Measurements from ENCODE around the gene PARS2.
A peak's percentile ranks its signal among the peaks of the same experiment; 100 is the strongest.

Gene PARS2

GRCh38 chr1:54792686-54793282, 28.5 kb upstream of the PARS2 start:
- no peak for DNase-seq (ENCODE audit: extremely low spot score)
- no peak for TF ChIP-seq BHLHE40 (IDR thresholded peaks at IDR 0.05; ENCODE audit: borderline replicate concordance)
- TF ChIP-seq ARNT (IDR thresholded peaks at IDR 0.05), result no peak
- no peak for TF ChIP-seq ZNF384 (IDR thresholded peaks at IDR 0.05)
- TF ChIP-seq PKNOX1 (IDR thresholded peaks at IDR 0.05), result no peak
- no peak for TF ChIP-seq FOXA1 (IDR thresholded peaks at IDR 0.05)
- TF ChIP-seq FOXM1 (IDR thresholded peaks at IDR 0.05; ENCODE audit: borderline replicate concordance), result no peak
- no peak for TF ChIP-seq SUZ12 (IDR thresholded peaks at IDR 0.05)
- TF ChIP-seq NFRKB (IDR thresholded peaks at IDR 0.05), result no peak
- no peak for TF ChIP-seq L3MBTL2 (conservative IDR thresholded peaks at IDR 0.05)
- TF ChIP-seq FOXK2 (IDR thresholded peaks at IDR 0.05), result no peak
- no peak for TF ChIP-seq CTBP1 (IDR thresholded peaks at IDR 0.05; ENCODE audit: borderline replicate concordance)
- no peak for TF ChIP-seq HDGF (IDR thresholded peaks at IDR 0.05; ENCODE audit: borderline replicate concordance)
- TF ChIP-seq TARDBP (IDR thresholded peaks at IDR 0.05), result no peak
- TF ChIP-seq ELF4 (IDR thresholded peaks at IDR 0.05), result no peak
- TF ChIP-seq SP1 (IDR thresholded peaks at IDR 0.05), result no peak
- no peak for TF ChIP-seq LEF1 (IDR thresholded peaks at IDR 0.05; ENCODE audit: borderline replicate concordance)
- ChIA-PET POLR2A (no interaction called here), CTCF (interaction anchor here (1.1 to 1.5 kb wide), 2 partner anchors 12 to 15 kb away, joined by 3 read pairs; no protein-coding TSS in a partner anchor)

- TF ChIP-seq L3MBTL2 (conservative IDR thresholded peaks at IDR 0.05), result no peak
- TF ChIP-seq TARDBP (IDR thresholded peaks at IDR 0.05), result no peak
- no peak for TF ChIP-seq ELF4 (IDR thresholded peaks at IDR 0.05)
- no peak for TF ChIP-seq FOXA1 (IDR thresholded peaks at IDR 0.05)
- no peak for TF ChIP-seq HDGF (IDR thresholded peaks at IDR 0.05; ENCODE audit: borderline replicate concordance)
- TF ChIP-seq PKNOX1 (IDR thresholded peaks at IDR 0.05), result no peak
- no peak for TF ChIP-seq LEF1 (IDR thresholded peaks at IDR 0.05; ENCODE audit: borderline replicate concordance)
- no peak for TF ChIP-seq ZNF384 (IDR thresholded peaks at IDR 0.05)
- TF ChIP-seq CTBP1 (IDR thresholded peaks at IDR 0.05; ENCODE audit: borderline replicate concordance), result no peak
- TF ChIP-seq BHLHE40 (IDR thresholded peaks at IDR 0.05; ENCODE audit: borderline replicate concordance), result no peak
- no peak for TF ChIP-seq FOXK2 (IDR thresholded peaks at IDR 0.05)
- POLR2A ChIA-PET, result no interaction called here
Observed at GRCh38 chr1:54791880-54792522, 27.7 kb upstream of the PARS2 start.

GRCh38 chr1:54788459-54788858, 24.1 kb upstream of the PARS2 start:
- no peak for TF ChIP-seq FOXM1 (IDR thresholded peaks at IDR 0.05; ENCODE audit: borderline replicate concordance)
- no peak for TF ChIP-seq FOXK2 (IDR thresholded peaks at IDR 0.05)
- no peak for TF ChIP-seq FOXA1 (IDR thresholded peaks at IDR 0.05)
- TF ChIP-seq HDGF (IDR thresholded peaks at IDR 0.05; ENCODE audit: borderline replicate concordance), result no peak
- TF ChIP-seq ELF4 (IDR thresholded peaks at IDR 0.05), result no peak
- TF ChIP-seq BHLHE40 (IDR thresholded peaks at IDR 0.05; ENCODE audit: borderline replicate concordance), result no peak
- no peak for TF ChIP-seq ZNF384 (IDR thresholded peaks at IDR 0.05)
- no peak for TF ChIP-seq ARNT (IDR thresholded peaks at IDR 0.05)
- no peak for TF ChIP-seq LEF1 (IDR thresholded peaks at IDR 0.05; ENCODE audit: borderline replicate concordance)
- no peak for TF ChIP-seq TARDBP (IDR thresholded peaks at IDR 0.05)
- no peak for TF ChIP-seq PKNOX1 (IDR thresholded peaks at IDR 0.05)
- no peak for TF ChIP-seq SP1 (IDR thresholded peaks at IDR 0.05)
- ChIA-PET POLR2A (no interaction called here), CTCF (no interaction called here)

More at GRCh38 chr1:54791880-54792522, 27.7 kb upstream of the PARS2 start:
- DNase-seq (ENCODE audit: extremely low spot score), result peak; percentile 60
- CTCF ChIA-PET, result interaction anchor here (1.1 to 1.5 kb wide), 2 partner anchors 11 to 15 kb away, joined by 3 read pairs; no protein-coding TSS in a partner anchor

GRCh38 chr1:54787604-54788003, 23.3 kb upstream of the PARS2 start:
- no peak for DNase-seq (ENCODE audit: extremely low spot score)
- TF ChIP-seq FOXK2 (IDR thresholded peaks at IDR 0.05), result no peak
- TF ChIP-seq BHLHE40 (IDR thresholded peaks at IDR 0.05; ENCODE audit: borderline replicate concordance), result no peak
- no peak for TF ChIP-seq FOXM1 (IDR thresholded peaks at IDR 0.05; ENCODE audit: borderline replicate concordance)
- TF ChIP-seq ZNF384 (IDR thresholded peaks at IDR 0.05), result no peak
- TF ChIP-seq ELF4 (IDR thresholded peaks at IDR 0.05), result no peak
- no peak for TF ChIP-seq LEF1 (IDR thresholded peaks at IDR 0.05; ENCODE audit: borderline replicate concordance)
- TF ChIP-seq L3MBTL2 (conservative IDR thresholded peaks at IDR 0.05), result no peak
- no peak for TF ChIP-seq HDGF (IDR thresholded peaks at IDR 0.05; ENCODE audit: borderline replicate concordance)
- POLR2A ChIA-PET, result no interaction called here
- CTCF ChIA-PET, result no interaction called here

More at GRCh38 chr1:54788459-54788858, 24.1 kb upstream of the PARS2 start:
- no peak for DNase-seq (ENCODE audit: extremely low spot score)

- ChIA-PET CTCF (no interaction called here), POLR2A (no interaction called here)
- TF ChIP-seq HDGF (IDR thresholded peaks at IDR 0.05; ENCODE audit: borderline replicate concordance) (no peak), PKNOX1 (IDR thresholded peaks at IDR 0.05) (no peak), ELF4 (IDR thresholded peaks at IDR 0.05) (no peak), FOXM1 (IDR thresholded peaks at IDR 0.05; ENCODE audit: borderline replicate concordance) (no peak), NFRKB (IDR thresholded peaks at IDR 0.05) (no peak), ZNF384 (IDR thresholded peaks at IDR 0.05) (no peak), ARNT (IDR thresholded peaks at IDR 0.05) (no peak), BHLHE40 (IDR thresholded peaks at IDR 0.05; ENCODE audit: borderline replicate concordance) (no peak), TARDBP (IDR thresholded peaks at IDR 0.05) (no peak), FOXA1 (IDR thresholded peaks at IDR 0.05) (no peak), L3MBTL2 (conservative IDR thresholded peaks at IDR 0.05) (no peak), SP1 (IDR thresholded peaks at IDR 0.05) (no peak), LEF1 (IDR thresholded peaks at IDR 0.05; ENCODE audit: borderline replicate concordance) (no peak)
- DNase-seq (ENCODE audit: extremely low spot score), result no peak
Observed at GRCh38 chr1:54786778-54787177, 22.5 kb upstream of the PARS2 start.

Measured in HEK293T (cell line).